Activated CD8-positive, alpha-beta T cell treated with anti-CD3 and anti-CD28 coated beads for 36 hours (primary cell): Measurements from ENCODE around the gene CDC42EP1. TPM values are rescaled to one million over a fixed set of nuclear protein-coding genes. Genes with fewer than 3 reads are reported as not detected.

Experiments used
- ATAC-seq: fragments of 200-7000 bp; cut with Tn5 transposase; one replicate; pipeline ENCODE4 v1.10.0; 2021; ENCODE audit warnings: mild to moderate bottlenecking, moderate library complexity
- CTCF ChIA-PET: fragments of 350-600 bp; sonication (Branson Sonifier 250); formaldehyde crosslinking; loops from one replicate; lab custom pipeline; 2021; ENCODE audit warnings: antibody characterized with exemption; lab: Charles Lee
- POLR2A ChIA-PET: fragments of 350-600 bp; sonication (Branson Sonifier 250); formaldehyde crosslinking; loops from one replicate; lab custom pipeline; 2021; ENCODE audit warnings: antibody characterized with exemption; lab: Charles Lee
- DNase-seq: peaks from one replicate; pipeline ENCODE4 v3.0.0-alpha.2; 2020
- H3K27ac Mint-ChIP-seq: one replicate; pipeline ENCODE4 v1.8.0; 2021; ENCODE audit warnings: mild to moderate bottlenecking, mixed read lengths
- H3K27me3 Mint-ChIP-seq: one replicate; pipeline ENCODE4 v1.8.0; 2021; ENCODE audit warnings: mixed read lengths
- H3K36me3 Mint-ChIP-seq: one replicate; pipeline ENCODE4 v1.8.0; 2021; ENCODE audit warnings: low read depth, mixed read lengths
- H3K4me1 Mint-ChIP-seq: one replicate; pipeline ENCODE4 v1.8.0; 2021; ENCODE audit warnings: low read depth, mixed read lengths
- H3K4me3 Mint-ChIP-seq: one replicate; pipeline ENCODE4 v1.8.0; 2021; ENCODE audit warnings: mild to moderate bottlenecking, moderate library complexity, mixed read lengths
- H3K9me3 Mint-ChIP-seq: one replicate; pipeline ENCODE4 v1.8.0; 2021; ENCODE audit warnings: mixed read lengths
- CTCF ChIP-seq: fragments of 200-600 bp; IDR thresholded peaks from one replicate; pipeline ENCODE4 v1.8.0; 2022; ENCODE audit warnings: antibody characterized with exemption, mild to moderate bottlenecking
- intact Hi-C: fragments of 100-400 bp; cut with micrococcal nuclease; formaldehyde crosslinking; loops from one replicate; pipeline ENCODE4 v1.10.0; 2022
- total RNA-seq, 2 experiments: library from RNA; stranded (reverse); gene quantifications; one replicate each; pipeline ENCODE4 v1.2.3, GENCODE V29; 2021

Gene CDC42EP1
- total RNA-seq, 2 experiments from 2014 or later = 0.59 to 0.72 TPM

- ChIA-PET POLR2A (interaction anchor here (1.9 kb wide), 1 partner anchor 12 kb away, joined by 6 read pairs; no protein-coding TSS in a partner anchor), CTCF (interaction anchor here (0.9 to 15.7 kb wide), 6 partner anchors 8 to 98 kb away, joined by 3 to 501 read pairs (median 21); no protein-coding TSS in a partner anchor)
- ATAC-seq (no peak), DNase-seq (no peak)
- Mint-ChIP-seq H3K9me3 (no peaks in the 10 kb centered on the region), H3K27me3 (peaks cover 2% of the 10 kb centered on the region), H3K27ac (no peak overlapping the region), H3K36me3 (no peaks in the 10 kb centered on the region), H3K4me3 (no peak overlapping the region), H3K4me1 (peaks cover 18% of the 10 kb centered on the region)
- intact Hi-C loops = loop anchor here (10.0 kb wide), 1 partner anchor 255 kb away; no protein-coding TSS in a partner anchor
- TF ChIP-seq CTCF = no peak
Measured at GRCh38 chr22:37569921-37570660, 9.8 kb downstream of the CDC42EP1 start.

GRCh38 chr22:37570661-37570976 is 10.3 kb downstream of the CDC42EP1 start:
- POLR2A ChIA-PET = interaction anchor here (1.9 kb wide), 1 partner anchor 13 kb away, joined by 6 read pairs; no protein-coding TSS in a partner anchor
- peaks cover 2% of the 10 kb centered on the region for H3K27me3 Mint-ChIP-seq
- ATAC-seq = no peak
- no peak overlapping the region for H3K4me3 Mint-ChIP-seq
- DNase-seq = no peak
- peaks cover 18% of the 10 kb centered on the region for H3K4me1 Mint-ChIP-seq
- CTCF ChIA-PET = interaction anchor here (0.9 to 15.7 kb wide), 6 partner anchors 9 to 98 kb away, joined by 3 to 501 read pairs (median 21); no protein-coding TSS in a partner anchor
- no peaks in the 10 kb centered on the region for H3K9me3 Mint-ChIP-seq
- no peaks in the 10 kb centered on the region for H3K36me3 Mint-ChIP-seq
- TF ChIP-seq CTCF = no peak
- H3K27ac Mint-ChIP-seq = no peak overlapping the region
- intact Hi-C loops = no loop called here

- intact Hi-C loops = no loop called here
- no peak for ATAC-seq
- ChIA-PET POLR2A (interaction anchor here (0.6 kb wide), 1 partner anchor 85 kb away, joined by 3 read pairs; no protein-coding TSS in a partner anchor), CTCF (interaction anchor here (1.0 to 15.7 kb wide), 4 partner anchors 13 to 82 kb away, joined by 3 to 501 read pairs (median 100); no protein-coding TSS in a partner anchor)
- no peaks in the 10 kb centered on the region for H3K36me3 Mint-ChIP-seq
- no peaks in the 10 kb centered on the region for H3K9me3 Mint-ChIP-seq
- no peak overlapping the region for H3K4me3 Mint-ChIP-seq
- TF ChIP-seq CTCF = no peak
- peaks cover 10% of the 10 kb centered on the region for H3K4me1 Mint-ChIP-seq
- no peak overlapping the region for H3K27ac Mint-ChIP-seq
- H3K27me3 Mint-ChIP-seq = no peaks in the 10 kb centered on the region
- no peak for DNase-seq
Measured at GRCh38 chr22:37571258-37571991, 11.1 kb downstream of the CDC42EP1 start.

GRCh38 chr22:37571992-37572373 is 11.7 kb downstream of the CDC42EP1 start:
- CTCF ChIA-PET = interaction anchor here (11.3 to 15.7 kb wide), 2 partner anchors 19 to 27 kb away, joined by 166 to 501 read pairs; no protein-coding TSS in a partner anchor
- Mint-ChIP-seq H3K36me3 (no peaks in the 10 kb centered on the region), H3K4me1 (peaks cover 4% of the 10 kb centered on the region), H3K27ac (no peak overlapping the region), H3K9me3 (no peaks in the 10 kb centered on the region), H3K4me3 (no peak overlapping the region), H3K27me3 (no peaks in the 10 kb centered on the region)
- intact Hi-C loops = no loop called here
- POLR2A ChIA-PET = interaction anchor here (0.6 to 1.2 kb wide), 2 partner anchors 20 to 84 kb away, joined by 3 read pairs; no protein-coding TSS in a partner anchor
- ATAC-seq = no peak
- no peak for DNase-seq
- TF ChIP-seq CTCF = no peak
